Measurements from ENCODE around the gene GNG12. TPM values are rescaled to one million over a fixed set of nuclear protein-coding genes. Genes with fewer than 3 reads are reported as not detected.
A peak's percentile ranks its signal among the peaks of the same experiment; 100 is the strongest.
"Not testable (repeated sequence)": the region's sequence is repeated elsewhere in the genome, so short reads cannot be mapped to it uniquely, and the experiment has no call there.

Gene GNG12
- total RNA-seq, 1 experiment from 2014 or later, result 117 TPM

DNA sequence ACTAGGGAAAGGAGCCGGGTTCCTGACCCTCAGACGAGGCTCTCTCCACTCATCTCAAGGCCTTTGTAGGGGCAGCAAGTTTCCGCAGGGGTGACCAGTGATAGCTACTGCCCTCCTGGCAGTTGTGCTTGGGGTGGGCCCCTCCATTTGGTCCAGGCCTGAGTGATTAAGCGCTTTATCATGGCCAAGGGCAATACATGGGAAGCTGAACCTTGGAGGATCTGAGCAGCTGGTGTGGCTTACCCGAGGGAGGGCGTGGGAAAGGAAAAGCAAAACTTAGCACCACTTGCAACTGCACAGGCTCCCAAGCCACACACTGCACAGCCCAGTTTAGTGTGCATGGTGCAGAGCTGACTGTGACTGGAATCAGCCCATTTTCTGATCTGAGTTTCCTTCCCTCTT, 100.5 kb downstream of the GNG12 start:
- Mint-ChIP-seq H3K27me3 (ENCODE audit: insufficient read depth, unreplicated experiment) (no peaks in the 10 kb centered on the region), H3K27ac (ENCODE audit: low read depth, unreplicated experiment) (peak overlapping the region; percentile 46), H3K9me3 (ENCODE audit: unreplicated experiment) (no peaks in the 10 kb centered on the region), H3K4me3 (ENCODE audit: unreplicated experiment) (no peak overlapping the region), H3K36me3 (ENCODE audit: insufficient read depth, unreplicated experiment) (no peaks in the 10 kb centered on the region), H3K4me1 (ENCODE audit: insufficient read depth, unreplicated experiment) (peaks cover 18% of the 10 kb centered on the region)
- ChIA-PET CTCF (interaction anchor here (0.6 to 2.1 kb wide), 2 partner anchors 9 to 197 kb away, joined by 3 to 4 read pairs; no protein-coding TSS in a partner anchor), POLR2A (interaction anchor here (1.4 to 2.1 kb wide), 2 partner anchors 9 to 46 kb away, joined by 4 to 5 read pairs; no protein-coding TSS in a partner anchor)
- BruUV-seq (replicated peaks), result no TSS peak
- no peak for DNase-seq (ENCODE audit: unreplicated experiment)
- intact Hi-C loops (cut with micrococcal nuclease), result no loop called here
- TF ChIP-seq, protein P1, sequence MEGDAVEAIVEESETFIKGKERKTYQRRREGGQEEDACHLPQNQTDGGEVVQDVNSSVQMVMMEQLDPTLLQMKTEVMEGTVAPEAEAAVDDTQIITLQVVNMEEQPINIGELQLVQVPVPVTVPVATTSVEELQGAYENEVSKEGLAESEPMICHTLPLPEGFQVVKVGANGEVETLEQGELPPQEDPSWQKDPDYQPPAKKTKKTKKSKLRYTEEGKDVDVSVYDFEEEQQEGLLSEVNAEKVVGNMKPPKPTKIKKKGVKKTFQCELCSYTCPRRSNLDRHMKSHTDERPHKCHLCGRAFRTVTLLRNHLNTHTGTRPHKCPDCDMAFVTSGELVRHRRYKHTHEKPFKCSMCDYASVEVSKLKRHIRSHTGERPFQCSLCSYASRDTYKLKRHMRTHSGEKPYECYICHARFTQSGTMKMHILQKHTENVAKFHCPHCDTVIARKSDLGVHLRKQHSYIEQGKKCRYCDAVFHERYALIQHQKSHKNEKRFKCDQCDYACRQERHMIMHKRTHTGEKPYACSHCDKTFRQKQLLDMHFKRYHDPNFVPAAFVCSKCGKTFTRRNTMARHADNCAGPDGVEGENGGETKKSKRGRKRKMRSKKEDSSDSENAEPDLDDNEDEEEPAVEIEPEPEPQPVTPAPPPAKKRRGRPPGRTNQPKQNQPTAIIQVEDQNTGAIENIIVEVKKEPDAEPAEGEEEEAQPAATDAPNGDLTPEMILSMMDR (IDR thresholded peaks at IDR 0.05; ENCODE audit: unreplicated experiment), result no peak

DNA sequence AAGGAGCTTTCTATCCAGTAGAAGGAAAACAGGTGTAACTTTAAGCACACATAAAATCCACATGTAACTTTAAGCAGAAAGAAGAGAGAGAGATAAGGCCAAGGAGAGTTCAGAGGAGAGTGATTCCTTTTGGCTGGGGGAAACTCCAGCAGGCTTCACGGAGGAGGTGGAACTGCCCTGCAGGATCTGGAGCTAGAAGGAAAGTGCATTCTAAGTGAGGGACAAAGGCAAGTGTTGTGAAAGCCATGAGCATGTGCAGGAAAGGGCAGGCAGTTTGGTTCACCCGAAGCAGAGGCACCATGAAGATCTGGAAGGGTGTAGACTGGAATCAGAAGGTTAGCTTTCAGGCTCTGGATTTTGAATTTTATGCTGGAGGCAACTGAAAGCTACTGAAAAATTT, 101.9 kb downstream of the GNG12 start:
- ChIA-PET POLR2A (interaction anchor here (0.8 to 2.1 kb wide), 5 partner anchors 8 to 45 kb away, joined by 3 to 6 read pairs (median 4); no protein-coding TSS in a partner anchor), CTCF (interaction anchor here (0.9 to 1.6 kb wide), 2 partner anchors 12 to 22 kb away, joined by 4 read pairs; no protein-coding TSS in a partner anchor)
- no peak for DNase-seq (ENCODE audit: unreplicated experiment)
- Mint-ChIP-seq H3K4me3 (ENCODE audit: unreplicated experiment) (no peak overlapping the region), H3K4me1 (ENCODE audit: insufficient read depth, unreplicated experiment) (peaks cover 15% of the 10 kb centered on the region), H3K36me3 (ENCODE audit: insufficient read depth, unreplicated experiment) (no peaks in the 10 kb centered on the region), H3K9me3 (ENCODE audit: unreplicated experiment) (no peaks in the 10 kb centered on the region), H3K27me3 (ENCODE audit: insufficient read depth, unreplicated experiment) (no peaks in the 10 kb centered on the region), H3K27ac (ENCODE audit: low read depth, unreplicated experiment) (peak overlapping the region; percentile 54)
- BruUV-seq (replicated peaks), result no TSS peak
- intact Hi-C loops (cut with micrococcal nuclease), result no loop called here
- TF ChIP-seq, protein P1 (IDR thresholded peaks at IDR 0.05; ENCODE audit: unreplicated experiment), result no peak

DNA sequence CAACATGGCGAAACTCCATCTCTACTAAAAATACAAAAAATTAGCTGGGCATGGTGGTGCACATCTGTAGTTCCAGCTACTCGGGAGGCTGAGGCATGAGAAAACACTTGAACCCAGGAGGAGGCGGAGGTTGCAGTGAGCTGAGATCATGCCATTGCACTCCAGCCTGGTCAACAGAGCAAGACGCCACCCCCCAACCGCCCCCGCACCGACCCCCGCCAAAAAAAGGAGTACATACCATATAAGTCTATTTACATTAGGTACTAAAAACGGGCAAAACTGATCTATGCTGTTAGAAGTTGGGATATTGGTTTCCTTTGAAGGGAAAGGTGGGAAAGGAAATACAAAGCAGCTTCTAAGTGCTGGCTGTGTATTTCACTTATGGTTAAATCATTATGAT, 103.0 kb downstream of the GNG12 start:
- H3K27ac Mint-ChIP-seq (ENCODE audit: low read depth, unreplicated experiment); BruUV-seq (replicated peaks); H3K9me3 Mint-ChIP-seq (ENCODE audit: unreplicated experiment); H3K36me3 Mint-ChIP-seq (ENCODE audit: insufficient read depth, unreplicated experiment); H3K4me3 Mint-ChIP-seq (ENCODE audit: unreplicated experiment); H3K27me3 Mint-ChIP-seq (ENCODE audit: insufficient read depth, unreplicated experiment); intact Hi-C loops (cut with micrococcal nuclease); DNase-seq (ENCODE audit: unreplicated experiment): not testable (repeated sequence)
- CTCF ChIA-PET, result interaction anchor here (0.7 to 1.6 kb wide), 4 partner anchors 11 to 30 kb away, joined by 3 to 4 read pairs (median 3); no protein-coding TSS in a partner anchor
- peaks cover 13% of the 10 kb centered on the region for H3K4me1 Mint-ChIP-seq (ENCODE audit: insufficient read depth, unreplicated experiment)
- POLR2A ChIA-PET, result interaction anchor here (0.8 to 1.6 kb wide), 4 partner anchors 10 to 44 kb away, joined by 4 to 6 read pairs (median 4); no protein-coding TSS in a partner anchor

- CTCF ChIA-PET, result interaction anchor here (0.7 to 1.6 kb wide), 4 partner anchors 11 to 30 kb away, joined by 3 to 4 read pairs (median 3); no protein-coding TSS in a partner anchor
- H3K27ac Mint-ChIP-seq (ENCODE audit: low read depth, unreplicated experiment), result no peak overlapping the region
- no peaks in the 10 kb centered on the region for H3K9me3 Mint-ChIP-seq (ENCODE audit: unreplicated experiment)
- H3K4me3 Mint-ChIP-seq (ENCODE audit: unreplicated experiment), result no peak overlapping the region
- no peaks in the 10 kb centered on the region for H3K27me3 Mint-ChIP-seq (ENCODE audit: insufficient read depth, unreplicated experiment)
- no peaks in the 10 kb centered on the region for H3K36me3 Mint-ChIP-seq (ENCODE audit: insufficient read depth, unreplicated experiment)
- TF ChIP-seq, protein P1 (IDR thresholded peaks at IDR 0.05; ENCODE audit: unreplicated experiment), result no peak
- BruUV-seq (replicated peaks), result no TSS peak
- intact Hi-C loops (cut with micrococcal nuclease), result no loop called here
- POLR2A ChIA-PET, result interaction anchor here (1.2 to 1.6 kb wide), 2 partner anchors 9 to 43 kb away, joined by 4 to 6 read pairs; no protein-coding TSS in a partner anchor
- no peak for DNase-seq (ENCODE audit: unreplicated experiment)
- peaks cover 13% of the 10 kb centered on the region for H3K4me1 Mint-ChIP-seq (ENCODE audit: insufficient read depth, unreplicated experiment)
Observed at GRCh38 chr1:67729872-67730271, 103.4 kb downstream of the GNG12 start.

Measured in MCF 10A (cell line).